A549 (cell line): ENCODE results near the gene TNIK.

ENCODE experiments used
- BCL3 ChIP-seq: fragments of >200 bp; sonication (Bioruptor Twin); formaldehyde crosslinking; IDR thresholded peaks from 3 replicates; pipeline ENCODE4 v1.6.1; 2016
- CHD2 ChIP-seq: fragments of 150-350 bp; IDR thresholded peaks from 2 replicates; pipeline ENCODE4 v1.6.1; 2014; ENCODE audit warnings: low read length; ENCODE audit not compliant: partially characterized antibody
- EHMT2 ChIP-seq: fragments of 200-600 bp; sonication (generic); IDR thresholded peaks from 2 replicates; pipeline ENCODE4 v1.6.1; 2016; ENCODE audit warnings: antibody characterized with exemption, low read depth, mild to moderate bottlenecking, moderate library complexity
- EP300 ChIP-seq, 2 experiments: fragments of >200 bp; sonication (Bioruptor Twin); formaldehyde crosslinking; IDR thresholded peaks; 2 replicates in 1 of 2; 3 replicates in 1 of 2; pipeline ENCODE4 v1.6.1; 2016 to 2017
- FOSL2 ChIP-seq, 2 experiments: fragments of 450-650 bp in 1 of 2; fragments of >200 bp in 1 of 2; sonication (Bioruptor Twin) in 1 of 2; formaldehyde crosslinking; IDR thresholded peaks; 2 replicates each; pipeline versions ENCODE4 v1.5.0 to v1.6.1; 2016 to 2020; ENCODE audit warnings: mild to moderate bottlenecking in 1 of 2, moderate library complexity in 1 of 2
- KDM5A ChIP-seq: fragments of 200-600 bp; sonication (generic); IDR thresholded peaks from 2 replicates; pipeline ENCODE4 v1.6.1; 2016; ENCODE audit warnings: antibody characterized with exemption, mild to moderate bottlenecking
- MAFK ChIP-seq: fragments of 450-650 bp; IDR thresholded peaks from 2 replicates; pipeline ENCODE4 v1.6.1; 2014; ENCODE audit not compliant: partially characterized antibody
- MAZ ChIP-seq: fragments of 150-350 bp; IDR thresholded peaks from 2 replicates; pipeline ENCODE4 v1.6.1; 2014; ENCODE audit warnings: antibody characterized with exemption, low read depth, low read length, borderline replicate concordance
- POLR2A ChIP-seq: IDR thresholded peaks from 2 replicates; pipeline ENCODE4 v1.6.1; 2012; ENCODE audit warnings: mild to moderate bottlenecking, low read length
- POLR2AphosphoS2 ChIP-seq: conservative IDR thresholded peaks from 2 replicates; pipeline ENCODE4 v1.6.1; 2012; ENCODE audit warnings: low read length, improper control_type of control experiment, inconsistent platforms
- RAD21 ChIP-seq, 2 experiments: fragments of >200 bp in 1 of 2; sonication (Bioruptor Twin) in 1 of 2; formaldehyde crosslinking in 1 of 2; IDR thresholded peaks in 1 of 2; conservative IDR thresholded peaks in 1 of 2; 2 replicates in 1 of 2; 3 replicates in 1 of 2; pipeline ENCODE4 v1.6.1; 2012 to 2018; ENCODE audit warnings: inconsistent platforms in 1 of 2
- RNF2 ChIP-seq: fragments of 200-600 bp; sonication (generic); IDR thresholded peaks from 2 replicates; pipeline ENCODE4 v1.6.1; 2016; ENCODE audit warnings: low read depth, mild to moderate bottlenecking, antibody characterized with exemption, moderate library complexity, borderline replicate concordance
- TF ChIP-seq, protein P1 (sequence below): fragments of >200 bp; sonication (Bioruptor Twin); formaldehyde crosslinking; IDR thresholded peaks from 3 replicates; pipeline ENCODE4 v1.5.1; 2016

DNA sequence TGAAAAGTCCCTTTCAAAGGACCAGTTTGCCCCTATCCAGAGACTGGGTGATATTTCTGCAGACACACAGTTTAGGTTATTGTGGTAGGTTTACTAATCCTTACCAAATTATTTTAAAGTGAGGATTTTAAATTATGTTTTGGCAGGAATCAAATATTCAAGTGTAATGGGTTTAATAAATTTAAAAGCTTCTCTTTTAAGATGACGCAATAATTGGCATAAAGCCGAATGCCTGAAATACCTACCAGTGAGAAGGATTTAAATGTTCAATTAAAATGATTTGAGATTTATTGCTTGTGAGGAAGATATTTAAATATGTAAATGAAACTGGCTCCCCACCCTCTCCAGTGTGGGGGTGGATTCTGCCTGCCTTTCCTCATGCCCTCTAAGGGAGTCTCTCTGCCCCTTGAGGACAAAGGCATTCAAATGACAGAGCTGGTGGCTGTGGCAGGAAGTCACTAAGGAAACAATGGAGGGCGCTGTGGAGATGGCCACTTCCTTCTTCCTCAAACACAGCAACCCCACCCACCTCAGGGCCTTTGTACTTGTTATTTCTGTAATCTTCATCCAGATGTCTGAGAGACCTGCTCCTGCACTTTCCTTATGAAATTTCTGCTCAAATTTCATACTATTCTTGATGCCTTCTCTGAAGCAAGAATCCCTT, 131.7 kb downstream of the TNIK start:
- TF ChIP-seq MAFK (no peak), EHMT2 (no peak), MAZ (no peak), EP300 (IDR thresholded peaks at IDR 0.05) (no peak), RNF2 (no peak), CHD2 (no peak), FOSL2 (IDR thresholded peaks at IDR 0.05) (no peak), FOSL2 (CRISPR knock-in tag; IDR thresholded peaks at IDR 0.05) (no peak), POLR2A (no peak), BCL3 (no peak), KDM5A (no peak), RAD21 (conservative IDR thresholded peaks at IDR 0.05 in 1 of 2, IDR thresholded peaks at IDR 0.05 in 1 of 2) (no peak), POLR2AphosphoS2 (no peak)
- TF ChIP-seq, protein P1, sequence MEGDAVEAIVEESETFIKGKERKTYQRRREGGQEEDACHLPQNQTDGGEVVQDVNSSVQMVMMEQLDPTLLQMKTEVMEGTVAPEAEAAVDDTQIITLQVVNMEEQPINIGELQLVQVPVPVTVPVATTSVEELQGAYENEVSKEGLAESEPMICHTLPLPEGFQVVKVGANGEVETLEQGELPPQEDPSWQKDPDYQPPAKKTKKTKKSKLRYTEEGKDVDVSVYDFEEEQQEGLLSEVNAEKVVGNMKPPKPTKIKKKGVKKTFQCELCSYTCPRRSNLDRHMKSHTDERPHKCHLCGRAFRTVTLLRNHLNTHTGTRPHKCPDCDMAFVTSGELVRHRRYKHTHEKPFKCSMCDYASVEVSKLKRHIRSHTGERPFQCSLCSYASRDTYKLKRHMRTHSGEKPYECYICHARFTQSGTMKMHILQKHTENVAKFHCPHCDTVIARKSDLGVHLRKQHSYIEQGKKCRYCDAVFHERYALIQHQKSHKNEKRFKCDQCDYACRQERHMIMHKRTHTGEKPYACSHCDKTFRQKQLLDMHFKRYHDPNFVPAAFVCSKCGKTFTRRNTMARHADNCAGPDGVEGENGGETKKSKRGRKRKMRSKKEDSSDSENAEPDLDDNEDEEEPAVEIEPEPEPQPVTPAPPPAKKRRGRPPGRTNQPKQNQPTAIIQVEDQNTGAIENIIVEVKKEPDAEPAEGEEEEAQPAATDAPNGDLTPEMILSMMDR: peak; percentile 15; the same call in 1 of the 3 replicates
